Measurements from ENCODE around the gene TMEM150C.

Gene TMEM150C

DNA sequence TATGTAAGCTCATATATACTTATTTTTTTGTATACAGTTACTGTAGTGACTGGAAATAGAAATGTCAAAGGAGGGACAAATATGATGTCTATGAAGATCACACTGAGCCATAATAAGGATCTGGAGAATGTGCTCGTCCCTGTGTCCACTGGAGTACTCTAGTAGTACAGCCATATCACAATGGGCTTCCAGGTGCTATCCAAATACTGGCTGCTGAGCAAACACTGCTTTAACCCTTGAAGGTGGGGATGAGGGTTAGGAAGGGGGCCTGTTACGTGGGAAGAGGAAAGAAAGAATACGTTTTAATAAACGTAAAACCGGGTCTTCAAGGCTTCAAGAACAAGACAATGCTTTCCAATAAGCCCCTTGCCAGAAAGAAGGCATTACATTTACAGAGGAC, 29.8 kb upstream of the TMEM150C start:
- Histone ChIP-seq H4K20me1 (no peaks in the 10 kb centered on the region), H3K4me3 (no peak overlapping the region), H3K4me1 (no peaks in the 10 kb centered on the region), H3K36me3 (no peaks in the 10 kb centered on the region), H3K4me2 (no peak overlapping the region), H3K27ac (no peak overlapping the region), H3K9ac (no peak overlapping the region), H3K27me3 (no peaks in the 10 kb centered on the region), H3K9me3 (no peaks in the 10 kb centered on the region)
- no peak for TF ChIP-seq Cebpa-rat (IDR thresholded peaks at IDR 0.05)

DNA sequence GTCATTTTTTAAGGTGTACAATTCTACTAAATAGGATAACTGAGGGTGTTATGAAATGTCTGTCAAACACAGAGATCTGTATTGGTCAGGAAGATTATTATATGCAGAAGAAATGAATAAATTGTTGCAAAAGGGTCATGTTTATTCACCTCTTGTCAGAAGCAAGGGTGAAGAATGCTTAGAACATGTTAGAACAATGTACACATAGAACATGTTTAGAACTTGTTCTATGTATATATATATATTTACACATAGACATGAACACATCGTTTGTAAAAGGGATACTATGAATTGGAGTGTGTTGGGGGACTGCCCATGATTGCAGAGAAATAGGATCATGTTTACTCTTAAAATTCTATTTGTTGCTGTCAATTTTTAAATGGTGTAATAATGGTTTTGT, 28.0 kb upstream of the TMEM150C start:
- no peak overlapping the region for H3K27ac ChIP-seq
- no peaks in the 10 kb centered on the region for H3K27me3 ChIP-seq
- H3K9me3 ChIP-seq: no peaks in the 10 kb centered on the region
- H4K20me1 ChIP-seq: no peaks in the 10 kb centered on the region
- H3K9ac ChIP-seq: no peak overlapping the region
- TF ChIP-seq Cebpa-rat (IDR thresholded peaks at IDR 0.05): no peak
- H3K4me3 ChIP-seq: no peak overlapping the region
- H3K4me1 ChIP-seq: no peaks in the 10 kb centered on the region
- no peak overlapping the region for H3K4me2 ChIP-seq
- no peaks in the 10 kb centered on the region for H3K36me3 ChIP-seq

DNA sequence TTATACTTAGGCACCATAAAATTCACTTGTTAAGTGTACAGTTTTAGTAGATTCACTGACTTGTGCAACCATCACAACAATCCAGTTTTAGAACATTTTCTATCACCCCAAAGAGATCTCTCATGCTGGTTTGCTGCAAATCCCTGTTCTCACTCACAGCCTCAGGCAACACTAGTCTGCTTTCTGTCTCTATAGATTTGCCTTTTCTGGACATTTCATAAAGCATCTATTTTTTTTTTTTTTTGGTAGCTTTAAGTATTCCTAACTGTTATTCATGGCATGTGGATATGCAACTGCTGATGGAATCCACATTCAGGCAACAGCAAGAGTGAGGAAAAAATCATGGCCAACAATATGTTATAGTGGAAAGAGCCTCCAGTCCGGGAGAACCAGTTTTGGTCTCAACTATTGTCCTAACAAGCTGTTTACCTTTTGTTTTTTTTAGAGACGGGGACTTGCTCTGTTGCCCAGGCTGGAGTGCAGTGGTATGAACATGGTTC, 27.0 kb upstream of the TMEM150C start:
- Histone ChIP-seq H3K4me3 (no peak overlapping the region), H3K27me3 (no peaks in the 10 kb centered on the region), H3K4me1 (no peaks in the 10 kb centered on the region), H4K20me1 (no peaks in the 10 kb centered on the region), H3K9ac (no peak overlapping the region), H3K9me3 (no peaks in the 10 kb centered on the region), H3K4me2 (no peak overlapping the region), H3K27ac (no peak overlapping the region), H3K36me3 (no peaks in the 10 kb centered on the region)
- TF ChIP-seq Cebpa-rat (IDR thresholded peaks at IDR 0.05): no peak

DNA sequence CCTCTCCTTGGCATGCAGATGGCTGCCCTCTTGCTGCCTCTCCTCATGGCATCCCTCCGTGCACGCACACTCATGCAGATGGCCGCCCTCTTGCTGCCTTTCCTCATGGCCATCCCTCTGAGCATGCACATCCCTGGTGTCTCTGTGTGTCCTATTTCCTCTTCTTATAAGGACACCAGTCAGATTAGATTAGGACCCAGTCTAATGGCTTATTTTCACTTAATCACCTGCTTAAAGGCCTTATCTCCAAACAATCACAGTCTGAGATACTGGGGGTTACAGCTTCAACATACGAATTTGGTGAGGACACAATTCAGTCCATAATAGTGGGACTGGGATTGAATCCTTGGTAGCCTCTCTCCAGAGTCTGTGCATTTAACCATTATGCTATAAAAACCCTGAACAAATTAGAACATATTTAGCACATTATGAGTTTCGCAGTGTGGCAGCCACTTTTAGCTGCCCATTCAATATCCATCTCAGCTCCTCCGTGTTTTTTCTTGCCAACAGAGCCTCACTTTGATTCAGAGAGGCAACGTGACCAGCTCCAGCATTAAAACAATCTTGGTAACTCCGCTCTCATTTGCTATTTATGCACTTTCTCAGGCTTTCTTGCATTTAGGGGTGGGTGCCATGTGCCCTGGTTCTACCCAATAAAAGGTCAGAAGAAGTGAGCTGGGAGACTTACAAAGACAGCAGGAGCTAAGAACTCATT, 26.2 kb upstream of the TMEM150C start:
- Histone ChIP-seq H3K9me3 (no peaks in the 10 kb centered on the region), H3K27ac (no peak overlapping the region), H3K4me3 (no peak overlapping the region), H3K4me2 (no peak overlapping the region), H4K20me1 (no peaks in the 10 kb centered on the region), H3K36me3 (no peaks in the 10 kb centered on the region), H3K9ac (no peak overlapping the region), H3K27me3 (no peaks in the 10 kb centered on the region), H3K4me1 (no peaks in the 10 kb centered on the region)
- TF ChIP-seq Cebpa-rat (IDR thresholded peaks at IDR 0.05): no peak

DNA sequence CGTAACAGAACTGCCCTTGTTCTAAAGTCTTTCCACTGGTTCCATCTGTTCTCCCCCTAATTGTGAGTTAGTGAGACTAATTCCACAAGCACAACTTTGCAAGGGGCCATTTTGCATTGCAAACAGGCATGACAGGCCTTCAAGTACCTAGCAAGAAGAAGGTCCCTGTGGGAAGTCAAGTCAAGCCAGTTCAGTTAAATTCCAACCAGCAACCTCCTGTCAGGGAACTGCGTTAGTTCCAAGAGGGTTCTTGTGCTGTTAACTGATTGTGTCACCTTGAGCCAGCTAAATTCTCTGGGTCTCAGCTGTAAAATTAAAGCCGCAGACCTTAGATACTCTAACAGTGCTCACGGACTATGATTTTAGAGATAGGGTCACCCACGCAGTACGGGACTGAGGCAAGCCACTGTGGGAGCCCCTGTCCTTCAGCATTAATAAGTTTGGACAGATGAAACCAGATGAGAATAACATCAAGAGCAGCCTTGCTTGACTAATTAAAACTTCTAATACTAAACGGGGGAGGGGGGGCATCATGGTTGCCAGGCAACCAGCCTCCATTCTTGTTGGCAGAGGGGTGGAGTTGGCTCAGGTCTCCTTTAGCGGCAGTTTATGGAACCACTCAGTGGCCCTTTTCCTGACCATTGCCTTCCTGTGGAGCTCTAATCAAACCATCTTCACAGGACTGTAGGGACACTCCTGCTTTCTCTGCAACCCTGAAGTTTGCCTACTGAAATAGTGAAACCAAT, 24.1 kb upstream of the TMEM150C start:
- Histone ChIP-seq H4K20me1 (no peaks in the 10 kb centered on the region), H3K4me1 (no peaks in the 10 kb centered on the region), H3K36me3 (no peaks in the 10 kb centered on the region), H3K4me2 (no peak overlapping the region), H3K9me3 (no peaks in the 10 kb centered on the region), H3K9ac (no peak overlapping the region), H3K4me3 (no peak overlapping the region), H3K27me3 (no peaks in the 10 kb centered on the region), H3K27ac (no peak overlapping the region)
- TF ChIP-seq Cebpa-rat (IDR thresholded peaks at IDR 0.05): no peak

DNA sequence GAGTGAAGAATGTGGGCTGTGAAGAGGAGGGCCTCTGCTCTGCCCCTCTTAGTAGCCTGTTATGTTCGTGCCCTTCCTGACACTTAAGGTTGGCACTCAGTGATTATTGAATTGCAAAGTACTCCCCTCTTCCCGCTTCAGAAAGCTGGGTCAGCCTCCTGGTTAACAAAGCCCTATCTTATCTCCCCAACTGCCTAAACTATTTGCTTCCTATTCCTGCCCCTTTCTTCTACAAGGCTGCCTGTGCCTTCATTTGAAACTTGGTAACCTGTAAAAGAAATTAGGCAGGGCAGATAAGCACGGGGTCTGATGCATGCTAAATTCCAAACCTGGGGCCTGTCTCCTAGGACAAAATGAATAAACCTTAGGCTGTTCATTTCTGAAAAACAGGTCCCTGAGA, 23.1 kb upstream of the TMEM150C start:
- Histone ChIP-seq H3K27me3 (no peaks in the 10 kb centered on the region), H3K4me2 (no peak overlapping the region), H3K27ac (no peak overlapping the region), H3K9ac (no peak overlapping the region), H3K4me3 (no peak overlapping the region), H3K36me3 (no peaks in the 10 kb centered on the region), H3K9me3 (no peaks in the 10 kb centered on the region), H4K20me1 (no peaks in the 10 kb centered on the region), H3K4me1 (no peaks in the 10 kb centered on the region)
- TF ChIP-seq Cebpa-rat (IDR thresholded peaks at IDR 0.05): no peak

DNA sequence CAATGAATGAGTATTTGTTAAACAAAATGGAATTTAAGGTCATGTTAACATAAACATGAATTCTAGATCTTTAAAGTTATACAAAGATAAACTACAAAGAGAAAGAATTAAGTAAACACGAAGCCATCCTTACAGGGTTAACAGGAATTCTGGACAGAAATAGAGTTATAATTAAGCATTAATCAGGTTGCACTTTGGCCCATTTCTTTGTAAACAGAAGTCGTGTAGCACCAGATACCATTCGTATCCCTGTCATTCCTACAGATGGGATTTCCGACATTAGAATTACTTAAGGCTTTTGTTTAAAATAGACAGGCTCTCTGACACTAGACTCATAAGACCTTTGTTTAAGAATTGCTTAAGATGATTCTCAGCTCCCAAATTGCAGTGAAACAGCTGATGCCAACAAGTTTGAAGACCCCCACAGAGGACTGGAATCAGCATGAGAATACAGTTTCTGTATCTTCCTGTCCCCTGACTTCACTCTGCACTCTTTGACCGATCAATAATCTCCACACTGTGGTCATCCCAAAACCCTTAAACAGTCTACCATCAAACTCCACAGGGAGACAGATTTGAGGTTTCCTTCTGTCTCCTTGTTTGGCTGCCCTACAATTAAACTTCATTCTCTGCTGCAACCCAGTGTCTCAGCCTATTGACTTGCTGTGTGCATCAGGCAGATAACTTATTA, 22.3 kb upstream of the TMEM150C start:
- Histone ChIP-seq H3K4me3 (no peak overlapping the region), H3K4me2 (no peak overlapping the region), H3K36me3 (no peaks in the 10 kb centered on the region), H3K9ac (no peak overlapping the region), H3K4me1 (no peaks in the 10 kb centered on the region), H3K27me3 (no peaks in the 10 kb centered on the region), H3K27ac (no peak overlapping the region), H3K9me3 (no peaks in the 10 kb centered on the region), H4K20me1 (no peaks in the 10 kb centered on the region)
- no peak for TF ChIP-seq Cebpa-rat (IDR thresholded peaks at IDR 0.05)

DNA sequence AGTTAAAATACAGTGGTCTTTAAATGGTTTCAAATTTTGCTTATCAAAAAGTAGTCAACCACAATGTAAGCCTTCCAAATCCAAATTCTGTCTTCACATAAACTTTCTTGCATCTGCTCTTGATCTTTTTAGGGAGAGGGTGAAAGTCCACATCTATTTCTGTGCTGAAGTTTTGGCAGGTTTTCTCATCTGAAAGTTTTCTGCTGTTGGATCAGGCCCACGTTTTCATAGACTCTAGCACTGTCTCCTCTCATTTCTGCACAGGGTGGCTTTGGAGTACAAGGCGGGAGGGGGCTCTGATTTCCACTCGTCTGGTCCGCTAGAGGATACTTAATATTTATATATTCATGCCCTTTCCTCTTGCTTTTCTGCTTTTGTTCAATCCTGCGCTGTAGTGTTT, 18.1 kb upstream of the TMEM150C start:
- H3K9me3 ChIP-seq: no peaks in the 10 kb centered on the region
- H3K36me3 ChIP-seq: no peaks in the 10 kb centered on the region
- no peak for TF ChIP-seq Cebpa-rat (IDR thresholded peaks at IDR 0.05)
- no peak overlapping the region for H3K27ac ChIP-seq
- no peak overlapping the region for H3K4me2 ChIP-seq
- no peaks in the 10 kb centered on the region for H3K27me3 ChIP-seq
- no peaks in the 10 kb centered on the region for H3K4me1 ChIP-seq
- H3K9ac ChIP-seq: no peak overlapping the region
- H3K4me3 ChIP-seq: no peak overlapping the region
- H4K20me1 ChIP-seq: no peaks in the 10 kb centered on the region

DNA sequence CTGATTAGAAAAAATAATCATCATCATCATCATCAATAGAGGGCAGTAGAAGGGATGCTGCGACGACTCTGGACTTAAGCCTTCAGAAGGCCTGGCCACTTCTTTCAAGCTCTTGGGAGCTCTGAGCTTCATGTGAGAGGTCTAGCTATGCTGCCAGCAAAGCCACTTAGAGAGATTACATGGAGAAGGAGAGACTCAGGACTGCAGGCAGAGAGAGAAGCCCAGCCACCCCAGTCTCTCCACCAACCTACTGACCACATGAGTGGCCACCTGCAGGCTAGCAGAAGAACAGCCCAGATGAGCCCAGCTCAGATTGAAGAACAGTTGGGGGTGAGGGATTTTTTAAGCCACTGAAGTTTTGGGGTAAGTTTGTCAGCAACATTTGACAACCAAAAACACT, 17.1 kb upstream of the TMEM150C start:
- no peak overlapping the region for H3K9ac ChIP-seq
- H3K27ac ChIP-seq: no peak overlapping the region
- H3K4me2 ChIP-seq: no peak overlapping the region
- no peaks in the 10 kb centered on the region for H3K36me3 ChIP-seq
- no peaks in the 10 kb centered on the region for H4K20me1 ChIP-seq
- no peak for TF ChIP-seq Cebpa-rat (IDR thresholded peaks at IDR 0.05)
- H3K9me3 ChIP-seq: no peaks in the 10 kb centered on the region
- no peaks in the 10 kb centered on the region for H3K4me1 ChIP-seq
- no peak overlapping the region for H3K4me3 ChIP-seq
- no peaks in the 10 kb centered on the region for H3K27me3 ChIP-seq

DNA sequence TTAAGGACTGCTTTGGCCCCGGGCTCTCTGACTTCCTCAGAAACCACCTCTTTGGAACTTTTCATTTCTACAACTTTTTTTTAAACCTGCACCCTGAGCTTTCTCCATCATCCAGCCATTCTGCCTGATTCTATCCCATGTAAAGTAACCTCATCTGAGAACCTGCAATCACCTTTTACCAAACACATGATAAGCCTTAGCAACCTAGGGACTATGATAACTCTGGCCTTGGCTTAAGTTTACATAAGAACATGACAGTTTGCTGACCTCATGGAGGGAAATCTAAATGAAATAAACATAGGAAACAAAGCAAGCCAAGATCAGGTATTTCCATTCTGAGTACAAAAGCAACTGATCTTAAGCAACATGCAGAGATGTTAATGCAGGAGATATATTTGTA, 15.7 kb upstream of the TMEM150C start:
- Histone ChIP-seq H3K9me3 (no peaks in the 10 kb centered on the region), H3K4me1 (no peaks in the 10 kb centered on the region), H3K27me3 (no peaks in the 10 kb centered on the region), H3K27ac (no peak overlapping the region), H4K20me1 (no peaks in the 10 kb centered on the region), H3K36me3 (no peaks in the 10 kb centered on the region), H3K4me2 (no peak overlapping the region), H3K4me3 (no peak overlapping the region), H3K9ac (no peak overlapping the region)
- TF ChIP-seq Cebpa-rat (IDR thresholded peaks at IDR 0.05): no peak

Data from BLaER1 (cell line).